Stimulated activated CD4-positive, alpha-beta T cell treated with anti-CD3 and anti-CD28 coated beads, Interleukin-15, amount 100 ng/mL, for 24 hours (primary cell): ENCODE results near the gene DIP2C.
"Not testable (repeated sequence)": the region's sequence is repeated elsewhere in the genome, so short reads cannot be mapped to it uniquely, and the experiment has no call there.

Experiments used
- DNase-seq: peaks from one replicate; pipeline ENCODE4 v3.0.0-alpha.2; 2020

The DIP2C gene

GRCh38 chr10:396535-397220 lies 292.8 kb downstream of the DIP2C start:
- no peak for DNase-seq

- no peak for DNase-seq
These were observed 293.4 kb downstream of the DIP2C start for GRCh38 chr10:396107-396506.

- no peak for DNase-seq
These were observed 293.8 kb downstream of the DIP2C start for GRCh38 chr10:395665-396064.

- DNase-seq = not testable (repeated sequence)
These were observed 294.9 kb downstream of the DIP2C start for GRCh38 chr10:394439-395101.

GRCh38 chr10:393787-394438 lies 295.6 kb downstream of the DIP2C start:
- no peak for DNase-seq

GRCh38 chr10:393106-393745 lies 296.2 kb downstream of the DIP2C start:
- no peak for DNase-seq

- no peak for DNase-seq
These were observed 296.8 kb downstream of the DIP2C start for GRCh38 chr10:392705-393037.

GRCh38 chr10:391847-392704 lies 297.4 kb downstream of the DIP2C start:
- DNase-seq = no peak

GRCh38 chr10:391305-391704 lies 298.2 kb downstream of the DIP2C start:
- DNase-seq = no peak

GRCh38 chr10:390449-391100 lies 298.9 kb downstream of the DIP2C start:
- no peak for DNase-seq

- no peak for DNase-seq
These were observed 299.5 kb downstream of the DIP2C start for GRCh38 chr10:389836-390448.

GRCh38 chr10:389261-389790 lies 300.1 kb downstream of the DIP2C start:
- no peak for DNase-seq

GRCh38 chr10:388661-389045 lies 300.8 kb downstream of the DIP2C start:
- no peak for DNase-seq

- no peak for DNase-seq
These were observed 301.4 kb downstream of the DIP2C start for GRCh38 chr10:387909-388660.

- DNase-seq = no peak
These were observed 301.9 kb downstream of the DIP2C start for GRCh38 chr10:387593-387891.

GRCh38 chr10:386771-387592 lies 302.5 kb downstream of the DIP2C start:
- DNase-seq = no peak

GRCh38 chr10:385571-386300 lies 303.7 kb downstream of the DIP2C start:
- no peak for DNase-seq

- no peak for DNase-seq
These were observed 304.7 kb downstream of the DIP2C start for GRCh38 chr10:384538-385305.

GRCh38 chr10:383519-383918 lies 305.9 kb downstream of the DIP2C start:
- no peak for DNase-seq
